HEK293 (cell line): Measurements from ENCODE around the gene GTPBP3.
A peak's percentile ranks its signal among the peaks of the same experiment; 100 is the strongest.

ENCODE experiments used
- CTCF ChIA-PET: fragments of 350-600 bp; formaldehyde crosslinking; extraction: SDS; loops from one replicate; lab custom pipeline; 2021; ENCODE audit warnings: antibody characterized with exemption; lab: Yijun Ruan, JAX
- POLR2A ChIA-PET: fragments of 300-600 bp; formaldehyde crosslinking; extraction: SDS; loops from one replicate; lab custom pipeline; 2020; ENCODE audit warnings: antibody characterized with exemption, inconsistent platforms; lab: Yijun Ruan, JAX
- H3K27ac ChIP-seq: fragments of 200-500 bp; sonication (Bioruptor generic); 2 replicates; pipeline ENCODE4 v1.5.1; 2014; ENCODE audit warnings: low read depth, low read length, control low read depth, inconsistent platforms; ENCODE audit errors: extremely low read depth
- H3K36me3 ChIP-seq, 2 experiments: fragments of 200-500 bp in 1 of 2; sonication (Bioruptor generic) in 1 of 2; 1 replicate in 1 of 2; 2 replicates in 1 of 2; pipeline ENCODE4 v1.5.1; 2014 to 2017; ENCODE audit warnings: inconsistent platforms in 2 of 2, low read length in 2 of 2; ENCODE audit not compliant: control insufficient read depth in 2 of 2, insufficient read depth in 1 of 2
- H3K4me1 ChIP-seq: fragments of 200-500 bp; sonication (Bioruptor generic); 2 replicates; pipeline ENCODE4 v1.5.1; 2014; ENCODE audit warnings: mild to moderate bottlenecking, low read length, inconsistent platforms; ENCODE audit not compliant: control insufficient read depth, insufficient read depth
- H3K4me3 ChIP-seq: 2 replicates; pipeline ENCODE4 v1.5.1; 2011; ENCODE audit warnings: low read depth, mild to moderate bottlenecking, control low read depth, low read length, moderate library complexity
- H3K9me3 ChIP-seq: fragments of 200-500 bp; sonication (Bioruptor generic); 2 replicates; pipeline ENCODE4 v1.5.1; 2014; ENCODE audit warnings: low read depth, low read length, inconsistent platforms; ENCODE audit not compliant: control insufficient read depth, insufficient read depth
- ATF2 ChIP-seq: fragments of 450-650 bp; formaldehyde crosslinking; IDR thresholded peaks from 2 replicates; pipeline ENCODE4 v1.5.1; 2016; ENCODE audit warnings: missing biosample characterization, missing genetic modification characterization, low read depth
- FEZF1 ChIP-seq: fragments of 450-650 bp; formaldehyde crosslinking; IDR thresholded peaks from 2 replicates; pipeline ENCODE4 v1.5.1; 2016; ENCODE audit warnings: missing biosample characterization, missing genetic modification characterization
- GLIS2 ChIP-seq: fragments of 450-650 bp; formaldehyde crosslinking; IDR thresholded peaks from 2 replicates; pipeline ENCODE4 v1.5.1; 2016; ENCODE audit warnings: missing biosample characterization, missing genetic modification characterization
- KLF10 ChIP-seq: fragments of 450-650 bp; IDR thresholded peaks from 2 replicates; pipeline ENCODE4 v1.5.1; 2018; ENCODE audit warnings: missing biosample characterization, mild to moderate bottlenecking, missing genetic modification characterization
- PATZ1 ChIP-seq: fragments of 450-650 bp; formaldehyde crosslinking; IDR thresholded peaks from 2 replicates; pipeline ENCODE4 v1.5.1; 2016; ENCODE audit warnings: missing biosample characterization, missing genetic modification characterization
- REST ChIP-seq: fragments of 450-650 bp; formaldehyde crosslinking; IDR thresholded peaks from 2 replicates; pipeline ENCODE4 v1.5.1; 2016; ENCODE audit warnings: missing biosample characterization, missing genetic modification characterization
- SP7 ChIP-seq: fragments of 450-650 bp; formaldehyde crosslinking; IDR thresholded peaks from 2 replicates; pipeline ENCODE4 v1.5.1; 2016; ENCODE audit warnings: missing biosample characterization, missing genetic modification characterization
- ZFP3 ChIP-seq: fragments of 450-650 bp; formaldehyde crosslinking; IDR thresholded peaks from 2 replicates; pipeline ENCODE4 v1.5.1; 2016; ENCODE audit warnings: low read depth, missing biosample characterization, missing genetic modification characterization
- ZNF10 ChIP-seq: fragments of 450-650 bp; formaldehyde crosslinking; IDR thresholded peaks from 2 replicates; pipeline ENCODE4 v1.5.1; 2017; ENCODE audit warnings: missing biosample characterization, missing genetic modification characterization
- ZNF148 ChIP-seq: fragments of 450-650 bp; formaldehyde crosslinking; IDR thresholded peaks from 2 replicates; pipeline ENCODE4 v1.5.0; 2017; ENCODE audit warnings: missing biosample characterization, missing genetic modification characterization, borderline replicate concordance
- ZNF362 ChIP-seq: fragments of 450-650 bp; formaldehyde crosslinking; IDR thresholded peaks from 2 replicates; pipeline ENCODE4 v1.5.1; 2016; ENCODE audit warnings: missing biosample characterization, missing genetic modification characterization
- ZNF391 ChIP-seq: fragments of 450-650 bp; formaldehyde crosslinking; IDR thresholded peaks from 2 replicates; pipeline ENCODE4 v1.5.1; 2016; ENCODE audit warnings: low read depth, missing biosample characterization, missing genetic modification characterization, borderline replicate concordance
- ZNF394 ChIP-seq: fragments of 450-650 bp; formaldehyde crosslinking; IDR thresholded peaks from 2 replicates; pipeline ENCODE4 v1.5.1; 2016; ENCODE audit warnings: missing biosample characterization, missing genetic modification characterization, mild to moderate bottlenecking, moderate library complexity, borderline replicate concordance
- ZNF423 ChIP-seq: fragments of 450-650 bp; formaldehyde crosslinking; IDR thresholded peaks from 2 replicates; pipeline ENCODE4 v1.5.1; 2016; ENCODE audit warnings: missing biosample characterization, missing genetic modification characterization
- ZNF544 ChIP-seq: fragments of 450-650 bp; formaldehyde crosslinking; IDR thresholded peaks from 2 replicates; pipeline ENCODE4 v1.5.0; 2017; ENCODE audit warnings: missing biosample characterization, missing genetic modification characterization
- ZNF558 ChIP-seq: fragments of 450-650 bp; formaldehyde crosslinking; IDR thresholded peaks from 2 replicates; pipeline ENCODE4 v1.5.1; 2016; ENCODE audit warnings: missing biosample characterization, missing genetic modification characterization
- ZNF768 ChIP-seq: fragments of 450-650 bp; formaldehyde crosslinking; IDR thresholded peaks from 2 replicates; pipeline ENCODE4 v1.5.1; 2018; ENCODE audit warnings: missing biosample characterization, mild to moderate bottlenecking, missing genetic modification characterization
- ZNF785 ChIP-seq: fragments of 450-650 bp; formaldehyde crosslinking; IDR thresholded peaks from 2 replicates; pipeline ENCODE4 v1.5.1; 2016; ENCODE audit warnings: missing biosample characterization, missing genetic modification characterization
- ZSCAN5A ChIP-seq: fragments of 450-650 bp; formaldehyde crosslinking; IDR thresholded peaks from 2 replicates; pipeline ENCODE4 v1.5.1; 2016; ENCODE audit warnings: missing biosample characterization, missing genetic modification characterization

Gene GTPBP3

GRCh38 chr19:17304386-17305215 lies 32.8 kb upstream of the GTPBP3 start (continued):
- TF ChIP-seq ZNF148 (tag by site-specific recombination) (no peak), PATZ1 (no peak), ATF2 (tag by site-specific recombination) (no peak), FEZF1 (tag by site-specific recombination) (no peak), ZNF544 (tag by site-specific recombination) (no peak)

GRCh38 chr19:17305216-17305516 lies 32.2 kb upstream of the GTPBP3 start:
- H3K4me1 ChIP-seq: peaks cover 3% of the 10 kb centered on the region
- CTCF ChIA-PET: interaction anchor here (0.5 to 1.7 kb wide), 13 partner anchors 9 to 969 kb away, joined by 3 to 9 read pairs (median 3); partner anchors contain the start of genes ANO8 and IQCN
- H3K27ac ChIP-seq: no peak overlapping the region
- no peaks in the 10 kb centered on the region for H3K9me3 ChIP-seq
- POLR2A ChIA-PET: interaction anchor here (0.5 to 2.8 kb wide), 18 partner anchors 8 to 1013 kb away, joined by 3 to 28 read pairs (median 4); partner anchors contain the start of genes BABAM1, NR2F6 and USE1
- peaks cover 0 to 16% of the 10 kb centered on the region in 2 experiments; a peak in 1 of 3 replicates for H3K36me3 ChIP-seq
- peak overlapping the region; percentile 16; the same call in 1 of the 2 replicates for H3K4me3 ChIP-seq
- TF ChIP-seq ZNF423 (tag by site-specific recombination) (peak; percentile 84; the same call in 1 of the 2 replicates), ZNF558 (tag by site-specific recombination) (peak; percentile 54; the same call in 1 of the 2 replicates), ZFP3 (no peak), ZNF768 (tag by site-specific recombination) (peak; percentile 99; the same call in 1 of the 2 replicates), PATZ1 (peak; percentile 76; the same call in 1 of the 2 replicates), KLF10 (0 out of 2 replicates have a peak, but pooled peaks have one; percentile 81), REST (peak; percentile 55), GLIS2 (tag by site-specific recombination) (peak; percentile 96), ZNF10 (0 out of 2 replicates have a peak, but pooled peaks have one; percentile 32), ZNF362 (tag by site-specific recombination) (no peak), ZSCAN5A (tag by site-specific recombination) (no peak), SP7 (tag by site-specific recombination) (0 out of 2 replicates have a peak, but pooled peaks have one; percentile 70), ZNF394 (tag by site-specific recombination) (0 out of 2 replicates have a peak, but pooled peaks have one; percentile 15), ZNF391 (tag by site-specific recombination) (peak; percentile 79; the same call in 1 of the 2 replicates), ZNF785 (tag by site-specific recombination) (peak; percentile 66; the same call in 1 of the 2 replicates)
